SK-MEL-5 (cell line): ENCODE results near the gene FAM83B. TPM values are rescaled to one million over a fixed set of nuclear protein-coding genes. Genes with fewer than 3 reads are reported as not detected.

Experiments
- DNase-seq: peaks from one replicate; pipeline ENCODE4 v3.0.0-alpha.2; 2016; ENCODE audit warnings: low read depth, low spot score
- in situ Hi-C: cut with HindIII; loops from 2 replicates; pipeline ENCODE4 v1.10.0; 2016; ENCODE audit warnings: low sequenced_read_pairs, high pct_unique_total_duplicates, low pct_unique_long_range_greater_than_20kb
- total RNA-seq: library from RNA; depleted of rRNA; stranded (reverse); fragments of >200 nt; shearing (Covaris generic); gene quantifications from 2 replicates; pipeline ENCODE4 v1.2.3, GENCODE V29; 2014

Gene FAM83B
- total RNA-seq, 1 experiment from 2014 or later, result not detected

DNA sequence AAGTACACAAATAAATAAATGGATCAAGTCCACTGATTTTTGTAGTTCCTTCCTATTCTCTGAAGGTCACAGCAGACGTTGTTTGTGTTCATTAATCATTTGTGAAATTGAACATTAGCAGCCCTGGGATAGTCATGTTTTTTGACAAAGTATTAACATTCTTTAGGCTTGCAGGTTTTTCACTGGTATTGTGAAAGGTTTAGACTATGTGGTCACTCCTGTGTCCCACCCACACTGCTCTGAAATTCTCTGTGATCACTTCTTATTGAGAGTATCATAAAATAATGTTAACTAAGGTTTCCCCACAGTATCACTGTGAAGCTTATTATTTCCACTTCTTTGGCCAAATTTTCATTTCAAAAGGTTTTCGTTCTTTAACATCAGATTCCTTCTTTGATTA is 3.5 kb downstream of the FAM83B start:
- DNase-seq, result no peak
- in situ Hi-C loops, result no loop called here

DNA sequence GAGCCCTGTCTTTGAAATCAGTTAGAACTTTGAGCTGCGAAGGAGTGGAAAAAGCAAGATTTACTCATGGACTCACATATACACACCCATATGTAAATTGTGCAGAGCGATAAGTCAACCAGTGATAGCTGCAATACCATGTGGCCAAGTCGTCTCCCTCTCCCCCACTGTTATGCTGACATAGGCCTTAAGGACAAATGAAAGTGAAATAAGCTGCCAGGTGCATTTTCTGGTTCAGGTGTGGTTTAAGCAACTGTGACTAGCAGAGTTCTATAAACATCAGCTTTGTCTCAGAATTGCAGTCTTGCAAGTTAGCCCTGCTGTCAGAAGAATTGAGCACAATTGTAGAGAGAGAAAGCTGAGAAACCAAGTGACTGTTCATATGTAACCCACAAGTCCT is 9.6 kb downstream of the FAM83B start:
- in situ Hi-C loops, result no loop called here
- no peak for DNase-seq

- DNase-seq, result no peak
- in situ Hi-C loops, result no loop called here
Observed at GRCh38 chr6:54860132-54860531, 13.6 kb downstream of the FAM83B start.

- in situ Hi-C loops, result no loop called here
- no peak for DNase-seq
Observed at GRCh38 chr6:54860739-54861138, 14.2 kb downstream of the FAM83B start.

DNA sequence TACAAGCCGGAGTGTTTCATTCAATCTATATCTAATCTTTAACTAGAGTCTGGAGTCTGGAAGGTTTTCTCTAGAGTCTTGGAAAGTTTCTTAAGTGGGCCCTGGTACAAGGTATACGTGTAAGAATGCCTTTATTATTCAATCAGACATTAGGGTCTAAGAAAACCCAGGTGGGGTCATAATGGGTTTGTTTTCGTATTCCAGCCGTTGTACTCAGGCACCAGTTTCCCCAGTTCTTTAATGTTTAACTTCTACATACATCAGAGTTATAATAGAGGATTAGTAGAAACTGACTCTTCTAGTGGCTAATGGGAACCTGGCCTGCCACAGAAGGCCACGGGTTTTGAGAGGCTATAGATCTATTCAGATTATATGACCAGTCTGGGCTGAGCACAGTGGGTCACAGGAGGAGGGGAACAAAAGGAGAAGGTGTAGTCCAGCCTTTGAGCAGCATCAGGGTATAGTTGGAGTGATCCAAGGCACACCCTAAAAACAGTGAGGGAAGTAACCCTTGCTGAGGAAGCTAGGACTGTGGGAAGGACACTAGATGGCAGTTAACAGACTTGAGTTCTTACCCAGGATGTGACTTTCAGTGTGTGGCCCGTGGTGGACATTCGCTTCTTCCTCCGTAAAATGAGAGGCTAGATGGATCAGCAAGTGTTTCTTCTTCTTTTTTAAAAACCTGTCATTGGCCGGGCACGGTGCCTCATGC is 15.5 kb downstream of the FAM83B start:
- DNase-seq, result no peak
- in situ Hi-C loops, result no loop called here

- DNase-seq, result no peak
Observed at GRCh38 chr6:54864272-54864671, 17.7 kb downstream of the FAM83B start.

GRCh38 chr6:54865091-54865631 is 18.6 kb downstream of the FAM83B start:
- no peak for DNase-seq
- in situ Hi-C loops, result no loop called here

More at GRCh38 chr6:54864272-54864671, 17.7 kb downstream of the FAM83B start:
- in situ Hi-C loops, result no loop called here

GRCh38 chr6:54868556-54868955 is 22.0 kb downstream of the FAM83B start:
- DNase-seq, result no peak
- in situ Hi-C loops, result no loop called here

DNA sequence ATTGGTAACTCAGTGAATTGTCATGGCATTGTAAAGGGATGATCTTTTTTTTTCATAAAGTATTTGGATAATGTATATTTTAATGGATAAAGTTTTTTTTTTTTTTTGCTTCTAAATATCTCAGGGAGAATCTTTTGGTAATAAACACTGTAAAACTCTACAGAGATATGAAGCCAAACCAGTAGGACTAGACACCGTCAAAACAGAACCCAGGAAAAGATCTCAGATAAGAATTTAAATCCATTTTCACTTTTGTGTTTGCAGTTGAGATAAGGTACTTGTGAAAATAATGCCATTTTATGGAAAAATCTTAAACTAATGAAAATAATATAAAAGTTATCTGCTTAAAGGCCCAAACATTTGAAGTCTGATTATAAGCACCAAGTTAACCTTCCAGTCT is 27.0 kb downstream of the FAM83B start:
- DNase-seq, result no peak
- in situ Hi-C loops, result no loop called here

GRCh38 chr6:54874349-54875048 is 27.9 kb downstream of the FAM83B start:
- no peak for DNase-seq
- in situ Hi-C loops, result no loop called here

- in situ Hi-C loops, result no loop called here
- no peak for DNase-seq
Observed at GRCh38 chr6:54875539-54875938, 29.0 kb downstream of the FAM83B start.

DNA sequence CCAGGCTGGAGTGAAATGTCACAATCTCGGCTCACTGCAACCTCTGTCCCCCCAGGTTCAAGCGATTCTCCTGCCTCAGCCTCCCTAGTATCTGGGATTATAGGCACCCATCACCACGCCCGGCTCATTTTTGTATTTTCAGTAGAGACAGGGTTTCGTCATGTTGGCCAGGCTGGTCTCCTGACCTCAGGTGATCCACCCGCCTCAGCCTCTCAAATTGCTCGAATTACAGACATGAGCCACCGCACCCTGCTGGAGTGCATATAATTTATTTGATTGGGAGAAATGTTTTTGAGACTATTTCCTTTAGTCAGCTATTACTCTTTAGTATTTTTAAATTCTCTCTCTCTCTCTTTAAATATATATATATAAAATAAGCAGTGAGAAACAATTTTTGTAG is 29.8 kb downstream of the FAM83B start:
- in situ Hi-C loops, result no loop called here
- no peak for DNase-seq

DNA sequence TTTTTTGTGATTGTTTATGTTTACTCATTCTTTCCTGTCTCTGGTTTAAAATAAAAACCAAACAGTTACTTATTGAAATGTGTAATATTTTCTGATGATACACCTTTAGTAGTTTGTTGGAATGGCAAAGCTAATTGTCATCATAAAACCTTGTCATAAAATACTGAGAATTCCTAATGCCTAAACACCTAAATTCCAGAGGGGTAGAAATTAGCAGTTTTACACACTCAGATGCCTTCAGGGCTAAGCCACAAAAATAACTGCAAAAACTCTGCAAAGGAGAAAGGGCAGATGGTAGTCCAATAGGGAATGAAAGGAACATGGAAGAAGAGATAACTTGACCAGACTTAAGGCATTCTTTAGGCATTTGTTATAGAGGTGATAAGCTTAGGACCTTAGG is 30.3 kb downstream of the FAM83B start:
- DNase-seq, result no peak
- in situ Hi-C loops, result no loop called here

DNA sequence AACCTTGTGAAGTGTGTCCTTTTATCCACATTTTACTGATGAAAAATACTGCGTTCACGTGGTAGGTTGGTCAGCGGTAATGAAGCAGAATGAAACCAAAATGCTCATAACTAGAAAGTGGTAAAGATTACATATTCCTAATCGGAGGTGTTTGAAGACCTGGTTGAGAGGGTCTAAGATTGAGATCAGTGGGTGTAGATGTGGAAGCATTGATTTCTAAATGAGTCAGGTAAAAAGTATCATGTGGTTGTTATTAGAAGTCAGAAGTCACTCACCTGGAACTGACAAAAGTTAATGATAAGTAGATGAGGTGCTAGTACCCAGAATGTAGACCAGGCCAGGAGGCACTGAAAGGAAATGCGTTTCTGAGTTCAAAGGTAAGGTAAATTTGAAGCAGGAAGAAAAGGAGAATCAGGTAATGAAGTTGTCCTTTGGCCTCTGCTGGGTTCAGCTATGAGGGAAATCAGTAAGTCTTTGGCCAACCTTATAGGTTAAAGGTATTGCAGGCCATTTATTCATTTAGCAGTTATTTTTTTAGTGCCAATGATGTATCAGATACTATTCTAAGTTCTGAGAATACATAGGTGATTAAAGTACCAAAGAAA is 31.2 kb downstream of the FAM83B start:
- in situ Hi-C loops, result no loop called here
- DNase-seq, result no peak

DNA sequence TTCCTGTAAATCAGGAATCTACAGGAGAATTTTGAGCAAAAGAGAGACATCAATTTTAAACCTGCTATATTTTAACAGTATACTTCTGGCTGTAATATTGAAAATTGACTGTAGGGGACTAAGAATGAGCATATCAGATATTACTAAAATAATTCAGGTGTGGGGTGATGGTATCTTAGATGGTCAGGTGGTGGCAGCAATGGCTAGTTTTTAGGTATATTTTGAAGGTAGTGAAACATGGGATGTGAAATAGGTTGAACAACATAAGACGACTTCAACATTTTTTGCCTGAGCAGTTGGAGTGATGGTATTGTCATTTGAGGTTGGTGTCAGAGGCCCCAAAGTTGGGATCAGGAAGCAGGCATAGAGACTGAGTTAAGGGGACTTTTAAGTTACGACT is 32.1 kb downstream of the FAM83B start:
- in situ Hi-C loops, result no loop called here
- DNase-seq, result no peak

DNA sequence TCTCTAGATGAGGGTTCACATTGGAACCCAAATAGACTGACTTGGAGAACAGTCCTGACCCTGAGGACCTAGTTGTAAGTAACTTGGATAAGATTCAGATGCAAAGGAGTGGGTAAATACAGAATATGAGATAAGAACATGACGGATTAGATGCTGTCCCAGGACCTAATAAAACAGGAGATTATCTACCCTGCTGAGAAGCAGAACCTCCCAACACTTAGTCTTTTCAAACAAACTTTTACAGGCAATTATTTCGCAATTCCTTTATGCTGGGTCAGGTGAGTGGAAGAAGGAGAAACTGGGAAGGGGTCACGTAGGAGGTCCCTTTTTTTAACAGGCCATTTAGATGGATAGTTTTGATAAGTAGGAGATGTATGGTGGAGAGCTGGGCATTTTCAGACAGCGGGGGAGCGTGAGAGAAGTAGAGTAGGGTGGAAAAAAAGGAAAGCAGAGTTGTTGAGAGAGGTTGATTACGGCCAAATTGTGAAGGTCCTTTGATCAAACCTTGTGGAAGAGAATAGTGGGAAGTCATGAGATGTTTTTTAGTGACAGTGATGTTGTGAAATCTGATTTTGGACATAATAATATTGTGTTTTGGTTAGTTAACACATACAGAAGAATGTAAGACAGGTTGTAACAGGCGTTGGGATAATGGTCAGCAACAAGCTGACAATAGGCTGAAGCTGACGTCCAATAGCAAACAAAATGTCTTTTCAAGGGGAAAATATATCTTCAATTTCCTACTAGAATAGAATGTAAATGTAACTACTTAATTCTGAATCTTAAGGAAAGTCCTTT is 32.8 kb downstream of the FAM83B start:
- in situ Hi-C loops, result no loop called here
- DNase-seq, result no peak

DNA sequence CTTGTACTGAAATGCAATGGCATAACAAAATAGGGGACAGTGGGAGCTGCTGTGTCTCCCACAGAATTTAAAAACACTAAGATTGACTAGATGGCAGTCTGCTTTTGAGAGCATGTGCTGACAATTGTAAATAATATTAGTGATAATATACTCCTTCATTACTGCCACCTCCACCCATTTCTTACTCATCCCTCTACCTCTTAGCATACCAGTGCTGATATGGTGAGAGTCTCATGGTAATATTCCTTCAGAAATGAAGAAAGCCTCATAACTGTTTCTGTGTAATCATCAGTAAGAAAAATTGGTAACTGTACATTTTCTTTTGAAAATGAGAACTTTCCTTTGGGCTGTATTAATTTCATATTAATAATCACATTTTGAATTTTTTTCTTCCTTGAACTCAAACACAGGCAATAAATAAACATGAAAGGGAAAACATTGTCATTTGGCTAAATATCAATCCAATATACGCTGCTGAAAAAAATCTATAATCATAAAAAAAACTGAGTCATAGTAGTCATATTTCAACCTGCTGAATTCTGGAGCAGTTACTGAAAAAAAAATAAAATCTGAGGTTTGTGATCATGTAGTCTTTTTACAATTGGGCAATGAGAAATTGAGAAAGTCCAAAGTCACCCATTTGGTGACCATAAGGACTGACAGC is 34.6 kb downstream of the FAM83B start:
- in situ Hi-C loops, result no loop called here
- DNase-seq, result no peak
